Heart right ventricle (tissue), 16 donors: ENCODE results near the gene ETNK1. TPM values are rescaled to one million over a fixed set of nuclear protein-coding genes. Genes with fewer than 3 reads are reported as not detected.
"Not testable (repeated sequence)": the region's sequence is repeated elsewhere in the genome, so short reads cannot be mapped to it uniquely, and the experiment has no call there.

Experiments
- ATAC-seq, 8 donors: fragments of 200-7000 bp; cut with Tn5 transposase; one replicate each; pipeline ENCODE4 v1.9.1; 2020; ENCODE audit warnings: mild to moderate bottlenecking in 8 of 8, moderate library complexity in 8 of 8, moderate number of reproducible peaks in 1 of 8
- DNase-seq, 2 donors: peaks; one replicate each; pipeline ENCODE4 v3.0.0-alpha.2; 2020
- H3K27ac ChIP-seq, 10 donors: fragments of 200-600 bp; sonication (generic) in 2 of 10; one replicate each; pipeline versions ENCODE4 v1.5.0 to v1.8.0; 2020 to 2022; ENCODE audit warnings: mild to moderate bottlenecking in 3 of 10
- H3K27me3 ChIP-seq, 7 donors: fragments of 200-600 bp; one replicate each; pipeline ENCODE4 v1.8.0; 2021 to 2022; ENCODE audit warnings: mild to moderate bottlenecking in 2 of 7
- H3K36me3 ChIP-seq, 9 donors: fragments of 200-600 bp; sonication (generic) in 1 of 9; one replicate each; pipeline versions ENCODE4 v1.5.0 to v1.8.0; 2020 to 2022; ENCODE audit warnings: mild to moderate bottlenecking in 2 of 9
- H3K4me1 ChIP-seq, 9 donors: fragments of 200-600 bp; sonication (generic) in 1 of 9; one replicate each; pipeline versions ENCODE4 v1.5.0 to v1.8.0; 2020 to 2022; ENCODE audit warnings: mild to moderate bottlenecking in 4 of 9
- H3K4me3 ChIP-seq, 10 donors: fragments of 200-600 bp; sonication (generic) in 2 of 10; one replicate each; pipeline versions ENCODE4 v1.5.0 to v1.8.0; 2020 to 2022; ENCODE audit warnings: mild to moderate bottlenecking in 7 of 10, moderate library complexity in 2 of 10
- H3K9me3 ChIP-seq, 11 donors: fragments of 200-600 bp in 10 of 11; sonication (generic) in 2 of 11; one replicate each; pipeline versions ENCODE4 v1.5.0 to v1.8.0; 2013 to 2022; ENCODE audit warnings: mild to moderate bottlenecking in 2 of 11, control low read depth in 1 of 11, moderate library complexity in 1 of 11
- CTCF ChIP-seq, 9 donors: fragments of 200-600 bp; sonication (generic) in 2 of 9; IDR thresholded peaks; one replicate each; pipeline versions ENCODE4 v1.5.0 to v1.8.0; 2021 to 2022; ENCODE audit warnings: antibody characterized with exemption in 9 of 9, mild to moderate bottlenecking in 5 of 9, moderate library complexity in 1 of 9
- WGBS, 2 donors: extraction: QIAGEN DNeasy Blood & Tissue Kit; methylation state at CpG; one replicate each; pipeline ENCODE4 v1.1.7; 2013; ENCODE audit warnings: inconsistent platforms in 1 of 2; 5-methylcytosine and 5-hydroxymethylcytosine counted together
- intact Hi-C, 10 donors: fragments of 100-400 bp; cut with DNase I; formaldehyde crosslinking; loops; one replicate each; pipeline versions ENCODE4 v1.11.1 to v1.14.2; 2022
- polyA plus RNA-seq, 2 donors: library from polyadenylated mRNA; stranded (reverse); fragments of 200-250 nt; gene quantifications; one replicate each; pipeline ENCODE4 v1.2.3, GENCODE V29; 2013
- total RNA-seq, 10 donors: library from RNA; stranded (reverse); fragmentation: NEBNext Ultra II Directional in 3 of 10; extraction: Animal tissue kit (Norgen Biotek cat#: 25700) in 3 of 10; gene quantifications; one replicate each; pipeline versions ENCODE4 v1.2.1 to v1.2.4, GENCODE V29; 2021 to 2023
- donor health status: Arrhythmogenic right ventricular cardiomyopathy.
- donor health status: ischemic (EF 13 %, LVEDD 7.1; RV severe dilation, severe dysfunction).
- donor health status: healthy with polysubstance abuse.
- donor health status: DM: no; HTN: yes; CAD: no.
- donor health status: DM: no; HTN: no; CAD: no.
- donor health status: ischemic (EF 25% LVEDD 6.9; RV normal size, moderate dysfunction).
- donor health status: ischemic (EF 25% LVEDD 5.7; RV mildly dilated, moderate dysfunction).
- donor health status: healthy.
- donor health status: DM: yes; HTN: yes; CAD: no.
- donor health status: Ischemic cardiomyopathy.
- donor health status: ischemic (EF 35%, LVEDD 5.7; RV mildly dilated, moderate dysfunction).
- donor health status: nonischemic (EF 11% LVEDD 7.7; RV severe dilation, severe dysfunction).
- donor health status: DM: yes; HTN: yes; CAD: no.
- donor health status: PGD.
- donor health status: ischemic (EF 29% LVEDD 5.4; RV normal size, mild dysfunction).
- donor health status: nonischemic (EF 23%, LVEDD 6.1; RV moderate dilation, normal function).

ETNK1 gene
- total and polyA plus RNA-seq, 12 donors, result 4.8 to 26.6 (median 17.0) TPM

GRCh38 chr12:22700106-22700505 lies 75.1 kb downstream of the ETNK1 start:
- Histone ChIP-seq H3K4me1 (peaks cover 0 to 3% (median 0%) of the 10 kb centered on the region in 9 donors), H3K27me3 (no peaks in the 10 kb centered on the region), H3K4me3 (no peak overlapping the region), H3K36me3 (no peaks in the 10 kb centered on the region), H3K27ac (no peak overlapping the region), H3K9me3 (peaks cover 0 to 13% (median 0%) of the 10 kb centered on the region in 11 donors)
- 46 to 57% methylated on average over 1 of the region's 1 CpG for WGBS, 2 donors
- no peak for TF ChIP-seq CTCF (IDR thresholded peaks at IDR 0.05)
- intact Hi-C loops, result no loop called here
- peak in 1 of 8 donors; percentile 48 for ATAC-seq
- no peak for DNase-seq

GRCh38 chr12:22701216-22701809 lies 76.3 kb downstream of the ETNK1 start:
- H3K27me3 ChIP-seq, intact Hi-C loops, H3K27ac ChIP-seq, H3K9me3 ChIP-seq, H3K4me1 ChIP-seq, DNase-seq, H3K4me3 ChIP-seq, ATAC-seq, H3K36me3 ChIP-seq: not testable (repeated sequence)
- WGBS, 2 donors, result 15 to 32% methylated on average over 3 of the region's 7 CpGs

GRCh38 chr12:22702690-22703089 lies 77.7 kb downstream of the ETNK1 start:
- Histone ChIP-seq H3K9me3 (no peaks in the 10 kb centered on the region), H3K27me3 (no peaks in the 10 kb centered on the region), H3K36me3 (no peaks in the 10 kb centered on the region), H3K4me3 (no peak overlapping the region), H3K27ac (no peak overlapping the region), H3K4me1 (peaks cover 0 to 3% (median 0%) of the 10 kb centered on the region in 9 donors)
- TF ChIP-seq CTCF (IDR thresholded peaks at IDR 0.05), result no peak
- intact Hi-C loops, result no loop called here
- WGBS, 2 donors, result 67 to 97% methylated on average over 2 of the region's 2 CpGs
- ATAC-seq (no peak), DNase-seq (no peak)

- Histone ChIP-seq H3K4me3 (no peak overlapping the region), H3K27me3 (no peaks in the 10 kb centered on the region), H3K36me3 (no peaks in the 10 kb centered on the region), H3K9me3 (no peaks in the 10 kb centered on the region), H3K4me1 (no peaks in the 10 kb centered on the region), H3K27ac (no peak overlapping the region)
- DNase-seq (no peak), ATAC-seq (no peak)
- WGBS, 2 donors, result 30 to 43% methylated on average over 5 of the region's 5 CpGs
- intact Hi-C loops, result no loop called here
- TF ChIP-seq CTCF (IDR thresholded peaks at IDR 0.05), result peak in 7 of 9 donors; percentile 31 to 51 (median 38)
These were observed 84.3 kb downstream of the ETNK1 start for GRCh38 chr12:22709292-22709691.

GRCh38 chr12:22712083-22712482 lies 87.1 kb downstream of the ETNK1 start:
- ATAC-seq (no peak), DNase-seq (no peak)
- no peak for TF ChIP-seq CTCF (IDR thresholded peaks at IDR 0.05)
- 73 to 74% methylated on average over 7 of the region's 7 CpGs for WGBS, 2 donors
- H3K27ac ChIP-seq, result no peak overlapping the region
- no peaks in the 10 kb centered on the region for H3K9me3 ChIP-seq
- H3K4me1 ChIP-seq, result no peaks in the 10 kb centered on the region
- H3K27me3 ChIP-seq, result no peaks in the 10 kb centered on the region
- H3K4me3 ChIP-seq, result no peak overlapping the region
- intact Hi-C loops, result no loop called here
- H3K36me3 ChIP-seq, result no peaks in the 10 kb centered on the region
